ENCODE measurements around the gene LRP4.
"Not testable (repeated sequence)": the region's sequence is repeated elsewhere in the genome, so short reads cannot be mapped to it uniquely, and the experiment has no call there.

The LRP4 gene, protein sequence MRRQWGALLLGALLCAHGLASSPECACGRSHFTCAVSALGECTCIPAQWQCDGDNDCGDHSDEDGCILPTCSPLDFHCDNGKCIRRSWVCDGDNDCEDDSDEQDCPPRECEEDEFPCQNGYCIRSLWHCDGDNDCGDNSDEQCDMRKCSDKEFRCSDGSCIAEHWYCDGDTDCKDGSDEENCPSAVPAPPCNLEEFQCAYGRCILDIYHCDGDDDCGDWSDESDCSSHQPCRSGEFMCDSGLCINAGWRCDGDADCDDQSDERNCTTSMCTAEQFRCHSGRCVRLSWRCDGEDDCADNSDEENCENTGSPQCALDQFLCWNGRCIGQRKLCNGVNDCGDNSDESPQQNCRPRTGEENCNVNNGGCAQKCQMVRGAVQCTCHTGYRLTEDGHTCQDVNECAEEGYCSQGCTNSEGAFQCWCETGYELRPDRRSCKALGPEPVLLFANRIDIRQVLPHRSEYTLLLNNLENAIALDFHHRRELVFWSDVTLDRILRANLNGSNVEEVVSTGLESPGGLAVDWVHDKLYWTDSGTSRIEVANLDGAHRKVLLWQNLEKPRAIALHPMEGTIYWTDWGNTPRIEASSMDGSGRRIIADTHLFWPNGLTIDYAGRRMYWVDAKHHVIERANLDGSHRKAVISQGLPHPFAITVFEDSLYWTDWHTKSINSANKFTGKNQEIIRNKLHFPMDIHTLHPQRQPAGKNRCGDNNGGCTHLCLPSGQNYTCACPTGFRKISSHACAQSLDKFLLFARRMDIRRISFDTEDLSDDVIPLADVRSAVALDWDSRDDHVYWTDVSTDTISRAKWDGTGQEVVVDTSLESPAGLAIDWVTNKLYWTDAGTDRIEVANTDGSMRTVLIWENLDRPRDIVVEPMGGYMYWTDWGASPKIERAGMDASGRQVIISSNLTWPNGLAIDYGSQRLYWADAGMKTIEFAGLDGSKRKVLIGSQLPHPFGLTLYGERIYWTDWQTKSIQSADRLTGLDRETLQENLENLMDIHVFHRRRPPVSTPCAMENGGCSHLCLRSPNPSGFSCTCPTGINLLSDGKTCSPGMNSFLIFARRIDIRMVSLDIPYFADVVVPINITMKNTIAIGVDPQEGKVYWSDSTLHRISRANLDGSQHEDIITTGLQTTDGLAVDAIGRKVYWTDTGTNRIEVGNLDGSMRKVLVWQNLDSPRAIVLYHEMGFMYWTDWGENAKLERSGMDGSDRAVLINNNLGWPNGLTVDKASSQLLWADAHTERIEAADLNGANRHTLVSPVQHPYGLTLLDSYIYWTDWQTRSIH (N-terminal part only)

DNA sequence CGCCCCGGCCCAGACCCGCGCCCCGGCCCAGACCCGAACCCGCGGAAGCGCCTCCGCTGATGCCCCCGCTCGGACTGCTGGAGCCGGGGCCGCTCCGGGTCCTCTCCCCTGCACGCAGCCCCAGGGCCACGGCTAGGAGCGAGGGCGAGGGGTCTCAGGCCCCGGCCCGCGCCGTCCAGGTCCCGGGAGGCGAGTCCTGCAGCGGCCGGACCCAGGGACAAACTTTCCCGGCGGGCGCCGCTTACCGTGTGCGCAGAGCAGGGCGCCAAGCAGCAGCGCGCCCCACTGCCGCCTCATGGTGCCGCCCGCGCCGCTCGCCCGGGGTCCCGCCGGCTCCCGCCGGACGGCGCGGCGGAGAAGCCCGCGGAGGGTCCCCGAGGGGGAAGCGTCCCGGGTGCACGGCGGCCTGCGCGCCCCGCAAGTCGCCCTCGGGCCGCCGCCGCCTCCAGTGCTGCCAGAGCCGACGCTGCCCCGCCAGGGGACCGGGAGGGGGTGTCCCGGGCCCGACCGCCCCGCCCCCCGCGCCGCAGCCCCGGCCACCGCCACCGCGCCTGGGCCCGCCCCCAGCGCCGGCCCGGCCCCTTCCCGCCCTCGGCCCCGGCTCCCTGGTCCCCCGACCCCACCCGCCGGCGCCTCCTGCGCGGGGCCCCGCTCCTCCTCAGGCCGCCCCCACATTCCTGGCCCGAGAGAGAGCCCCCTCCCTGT is at the start of gene LRP4:
LRP4 (minus strand) TSS at position 468 of the 705 bp plus-strand sequence; CDS start at position 297, 171 bp downstream.
- DNase-seq = peak; percentile 29 to 44

- DNase-seq = no peak
These were observed 49.6 kb upstream of the LRP4 start for GRCh38 chr11:46967962-46968361.

DNA sequence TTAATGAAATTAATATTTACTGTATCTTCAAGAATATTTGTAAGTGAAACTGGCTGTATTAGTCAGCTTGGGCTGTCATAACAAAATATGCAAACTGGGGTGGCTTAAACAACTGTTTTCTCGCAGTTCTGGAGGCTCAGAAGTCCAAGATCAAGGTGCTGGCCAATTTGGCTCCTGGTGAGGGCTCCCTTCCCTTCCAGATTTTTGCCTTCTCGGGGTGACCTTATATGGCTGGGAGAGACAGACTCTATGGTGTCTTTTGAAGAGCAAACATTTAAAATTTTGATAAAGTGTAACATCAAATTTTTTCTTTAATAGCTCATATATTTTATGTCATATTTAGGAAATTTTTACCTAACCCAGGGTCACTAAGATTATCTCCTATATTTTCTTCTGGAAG is 48.4 kb upstream of the LRP4 start:
- no peak for DNase-seq

DNA sequence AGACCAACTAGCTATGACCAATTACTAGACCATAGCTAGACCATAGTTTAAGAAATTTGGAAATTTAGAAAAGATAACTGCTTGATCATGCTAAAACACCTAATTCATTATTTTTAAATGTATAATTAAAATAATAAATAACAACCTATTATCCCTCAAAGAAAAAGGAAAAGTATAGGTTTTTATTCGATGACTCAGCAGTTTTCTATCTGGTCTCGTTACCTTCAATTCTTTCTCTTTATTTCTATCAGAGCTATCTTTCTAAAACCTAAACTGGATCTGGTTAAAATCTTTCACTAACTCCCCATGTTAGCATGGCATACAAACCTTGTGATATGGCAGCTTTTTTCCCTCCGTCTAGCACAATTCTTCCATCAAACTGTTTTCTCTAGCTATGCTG is 45.5 kb upstream of the LRP4 start:
- DNase-seq = no peak

- not testable (repeated sequence) for DNase-seq
These were observed 43.5 kb upstream of the LRP4 start for GRCh38 chr11:46961886-46962285.

- DNase-seq = no peak
These were observed 42.7 kb upstream of the LRP4 start for GRCh38 chr11:46961041-46961440.

DNA sequence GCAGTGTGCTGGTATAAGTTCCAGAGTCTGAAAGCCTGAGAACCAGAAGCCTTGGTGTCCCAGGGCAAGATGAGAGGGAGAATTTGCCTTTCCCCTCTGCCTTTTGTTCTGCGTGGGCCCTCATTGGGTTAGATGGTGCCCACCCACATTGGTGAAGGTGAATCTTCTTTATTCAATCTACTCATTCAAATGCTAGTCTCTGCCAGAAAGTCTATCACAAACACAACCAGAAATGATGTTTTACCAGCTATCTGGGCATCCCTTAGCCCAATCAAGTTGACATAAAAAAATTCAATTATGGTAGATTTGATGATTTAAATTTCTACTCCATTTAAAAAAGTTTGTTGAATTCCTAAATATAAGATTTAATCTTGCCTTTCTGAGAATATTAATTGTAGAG is 40.4 kb upstream of the LRP4 start:
- DNase-seq = no peak

- DNase-seq = no peak
These were observed 34.7 kb upstream of the LRP4 start for GRCh38 chr11:46953093-46953492.

DNA sequence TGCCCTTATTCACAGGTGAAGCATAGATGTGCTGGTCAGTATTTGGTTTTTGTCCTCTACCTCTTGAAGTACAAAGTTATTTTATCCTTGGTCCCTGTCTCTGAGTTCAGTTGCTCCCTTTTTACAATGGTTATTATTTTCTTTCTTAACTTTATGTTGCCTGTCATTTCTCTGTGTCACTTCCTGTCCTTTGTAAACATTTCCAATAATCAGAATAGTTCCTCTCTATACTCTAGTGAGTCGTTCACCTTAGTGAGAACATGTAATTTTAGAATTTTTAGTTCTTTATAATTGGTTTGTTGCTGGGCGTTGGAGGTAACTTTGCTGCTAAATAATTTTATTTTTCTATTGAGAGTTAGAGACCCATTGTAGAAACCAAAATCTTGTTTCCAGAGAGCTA is 34.2 kb upstream of the LRP4 start:
- no peak for DNase-seq

DNA sequence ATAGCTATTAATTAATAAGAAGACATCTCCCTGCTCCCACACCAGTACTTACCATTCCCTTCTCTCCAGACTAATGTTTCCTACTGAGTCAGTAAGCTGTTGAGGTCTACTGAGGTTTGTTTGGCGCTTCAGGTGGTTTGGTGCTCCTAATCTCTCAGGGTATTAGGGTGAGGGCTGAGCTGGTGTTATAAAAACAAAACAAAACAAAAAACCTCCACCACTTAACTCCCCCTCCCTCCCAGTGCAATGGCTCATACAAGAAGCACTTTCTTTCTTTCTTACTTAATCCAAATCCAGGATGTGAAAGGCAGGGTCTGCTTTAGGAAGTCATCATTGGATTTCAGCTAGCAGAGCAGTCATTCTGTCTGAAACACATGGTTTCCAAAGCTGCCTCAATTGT is 33.5 kb upstream of the LRP4 start:
- no peak for DNase-seq

DNA sequence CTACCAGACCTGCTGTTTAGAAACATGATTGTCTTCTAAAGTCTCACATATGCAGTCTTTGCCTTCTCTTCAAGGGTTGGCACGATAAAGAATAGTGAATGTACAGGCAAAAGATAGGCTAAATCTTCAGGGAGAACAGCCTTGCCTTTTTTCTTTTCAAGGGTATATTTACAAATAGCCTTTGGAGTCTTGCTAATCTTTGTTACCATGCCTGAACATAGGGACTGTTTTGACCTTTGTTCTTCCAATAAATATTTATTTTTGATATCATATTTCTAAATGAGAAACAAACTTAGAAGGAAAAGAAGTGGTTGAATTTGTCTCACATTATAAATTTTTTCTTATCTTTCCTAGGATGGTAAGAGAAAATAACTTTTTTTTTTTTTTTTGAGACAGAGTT is 30.9 kb upstream of the LRP4 start:
- no peak for DNase-seq

- DNase-seq = no peak
These were observed 30.2 kb upstream of the LRP4 start for GRCh38 chr11:46948378-46949131.

DNA sequence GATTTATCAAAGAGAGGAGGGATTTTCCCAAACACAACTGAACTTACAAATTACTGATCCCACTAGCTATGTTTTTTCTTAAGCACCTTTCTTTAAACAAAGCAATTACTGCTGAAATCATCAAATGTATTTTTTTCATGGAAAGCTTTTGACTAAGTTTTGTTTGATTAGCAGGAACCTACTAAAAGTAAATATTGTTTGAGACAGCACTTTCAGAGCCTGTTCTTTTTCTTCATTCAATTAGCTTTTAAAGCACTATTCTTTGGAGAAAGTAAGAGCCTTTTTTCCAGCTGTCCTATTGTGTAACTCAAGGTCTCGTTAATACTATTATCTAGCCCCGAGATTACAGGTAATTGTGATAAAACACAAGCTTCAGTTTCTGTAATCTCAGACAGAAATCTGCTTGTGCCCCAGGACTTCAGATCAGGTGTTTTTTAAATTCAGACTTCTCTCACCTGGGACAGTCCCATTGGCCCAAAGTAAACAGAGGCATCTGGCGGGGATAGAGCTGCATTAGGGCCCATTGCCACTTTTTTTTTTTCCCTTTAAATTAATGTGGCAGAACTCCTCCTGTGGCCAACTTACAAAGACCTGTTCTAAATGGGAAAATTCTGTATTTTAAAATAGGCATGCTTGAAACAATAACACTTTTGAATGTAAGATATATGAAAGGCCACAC is 29.2 kb upstream of the LRP4 start:
- no peak for DNase-seq

DNA sequence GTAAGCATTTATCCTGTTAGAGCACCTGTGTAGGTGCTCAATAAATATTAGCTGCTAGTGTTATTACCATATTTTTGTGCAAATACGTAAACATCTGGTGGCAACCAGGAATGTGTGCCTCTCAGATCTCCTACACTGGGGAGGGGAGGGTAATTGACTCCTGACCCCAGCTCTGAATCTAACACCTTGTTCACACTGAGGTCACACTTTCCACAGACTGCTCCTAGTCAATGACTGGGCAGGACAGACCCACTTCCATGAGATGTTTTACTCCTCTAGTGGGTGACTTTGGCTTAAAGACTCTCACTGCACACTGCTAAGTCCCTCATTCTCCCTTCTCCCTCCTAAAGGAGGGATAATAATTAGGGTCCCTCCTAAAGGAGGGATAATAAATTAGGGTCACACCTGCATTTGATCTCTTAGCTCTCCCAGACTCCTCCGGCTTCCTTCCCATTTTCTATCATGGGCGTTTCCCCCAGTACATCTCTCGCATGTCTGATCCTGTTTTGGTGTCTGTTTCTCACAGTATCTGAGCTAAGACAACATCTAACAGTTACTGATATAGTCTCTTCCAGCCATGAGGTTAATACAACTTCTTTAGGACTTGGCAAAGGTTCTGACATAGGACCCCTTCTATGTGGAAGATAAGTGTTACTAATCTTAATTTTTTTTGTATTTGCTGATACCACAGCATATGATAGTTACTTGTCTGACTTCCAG is 26.2 kb upstream of the LRP4 start:
- DNase-seq = no peak

- no peak for DNase-seq
These were observed 23.8 kb upstream of the LRP4 start for GRCh38 chr11:46942172-46942571.

GRCh38 chr11:46936138-46937110 is 18.1 kb upstream of the LRP4 start, which contains the start of gene CSTPP1:
TSS of gene CSTPP1 (plus strand) at chr11:46936761. CDS start at chr11:46936806, 45 bp downstream.
- DNase-seq = peak; percentile 95 to 96

DNA sequence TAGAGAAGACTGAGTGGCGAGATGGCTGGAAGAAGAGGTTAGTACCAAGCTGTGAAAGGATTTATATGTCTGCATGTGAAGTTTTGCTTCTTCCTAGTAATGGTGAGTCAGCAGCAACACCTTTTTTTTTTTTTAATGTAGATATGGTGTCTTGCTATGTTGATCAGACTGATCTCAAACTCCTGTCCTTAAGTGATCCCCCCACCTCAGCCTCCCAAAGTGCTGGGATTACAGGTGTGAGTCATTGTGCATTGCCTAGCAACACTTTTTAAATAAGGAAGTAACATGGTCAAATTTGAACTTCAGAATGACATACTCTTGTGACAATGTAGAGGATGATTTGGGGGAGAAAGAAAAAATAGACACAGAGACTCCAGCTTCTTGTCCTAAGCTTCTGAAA is 11.7 kb upstream of the LRP4 start:
- no peak for DNase-seq

GRCh38 chr11:46928701-46929100 is 10.4 kb upstream of the LRP4 start:
- not testable (repeated sequence) for DNase-seq

DNA sequence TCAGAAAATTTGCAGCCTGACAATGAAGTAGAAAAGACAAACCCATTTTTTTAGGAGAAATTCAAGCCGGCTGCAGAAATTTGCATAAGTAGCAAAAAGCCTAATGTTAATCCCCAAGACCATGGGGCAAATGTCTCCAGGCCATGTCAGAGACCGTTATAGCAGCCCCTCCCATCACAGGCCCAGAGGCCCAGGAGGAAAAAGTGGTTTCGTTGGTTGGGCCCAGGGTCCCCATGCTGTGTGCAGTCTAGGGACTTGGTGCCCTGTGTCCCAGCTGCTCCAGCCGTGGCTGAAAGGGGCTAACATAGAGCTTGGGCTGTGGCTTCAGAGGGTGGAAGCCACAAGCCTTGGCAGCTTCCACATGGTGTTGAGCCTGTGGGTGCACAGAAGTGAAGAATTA is 9.6 kb upstream of the LRP4 start:
- DNase-seq = not testable (repeated sequence)
